ENCODE measurements around the gene PDE10A.

The PDE10A gene

DNA sequence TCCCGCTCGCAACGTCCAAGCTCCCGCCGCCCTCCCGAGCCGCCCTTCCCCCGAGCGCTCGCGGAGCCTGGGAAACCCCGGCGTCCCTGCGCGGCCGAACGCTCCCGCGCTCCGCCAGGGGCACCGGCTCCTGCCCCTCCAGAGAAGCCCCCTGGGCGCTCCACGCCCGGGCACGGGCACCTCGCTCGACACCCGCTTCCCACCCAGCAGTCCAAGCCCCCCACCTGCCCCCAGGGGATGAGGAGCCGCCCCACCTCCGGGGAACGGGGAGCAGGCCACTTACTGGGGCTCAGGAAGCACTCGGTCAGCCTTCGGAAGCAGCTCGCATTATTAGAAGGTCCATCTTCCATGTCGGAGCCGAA lies 1.4 kb downstream of the PDE10A start:
- no peak for ATAC-seq
- no peak for TF ChIP-seq ZC3H10 (CRISPR knock-in tag; IDR thresholded peaks at IDR 0.05)
- TF ChIP-seq ARNTL (CRISPR knock-in tag; IDR thresholded peaks at IDR 0.05; ENCODE audit: borderline replicate concordance, low read depth), result no peak

DNA sequence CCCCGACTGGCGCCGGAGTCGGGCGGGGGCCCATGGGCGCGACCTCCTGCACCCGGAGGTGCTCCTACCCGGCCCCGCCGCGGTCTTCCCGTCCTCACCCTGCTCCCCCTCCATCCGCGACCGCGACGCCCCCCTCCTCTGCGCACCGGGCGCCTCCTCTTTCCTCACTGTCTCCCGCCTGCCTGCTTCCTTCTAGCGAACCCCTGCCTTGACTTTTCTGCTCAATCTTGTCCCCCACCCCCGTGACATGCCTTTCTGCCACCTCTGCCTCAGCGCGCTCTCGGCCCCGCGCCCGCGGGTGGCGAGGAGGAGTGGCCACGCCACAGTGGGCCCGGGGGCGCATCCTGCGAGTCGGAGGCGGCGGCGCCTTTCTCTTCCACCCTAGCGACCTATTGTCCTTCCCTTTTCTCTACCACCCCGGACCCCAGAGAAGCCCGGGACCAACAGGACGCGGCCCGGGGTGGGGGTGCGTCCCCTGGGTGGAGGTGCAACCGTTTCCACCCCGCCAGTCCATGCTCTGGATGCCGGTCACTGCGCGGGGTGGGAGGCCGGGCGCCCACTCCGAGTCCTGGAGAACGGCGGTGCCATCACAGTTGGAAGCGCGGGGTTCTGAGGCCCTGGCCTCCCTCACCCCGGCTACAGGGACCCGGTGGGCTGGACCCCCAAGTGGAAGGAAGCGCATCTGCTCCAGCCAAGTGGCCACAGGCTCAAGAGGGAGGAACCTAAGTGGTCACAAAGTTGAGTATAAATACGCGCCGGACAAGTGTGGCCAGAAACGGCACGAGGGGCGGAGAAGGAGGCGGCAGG lies 2.0 kb downstream of the PDE10A start:
- TF ChIP-seq SNAI2 (CRISPR knock-in tag; IDR thresholded peaks at IDR 0.05) (no peak), PPARA (CRISPR knock-in tag; IDR thresholded peaks at IDR 0.05; ENCODE audit: borderline replicate concordance) (no peak)
- no peak for ATAC-seq

DNA sequence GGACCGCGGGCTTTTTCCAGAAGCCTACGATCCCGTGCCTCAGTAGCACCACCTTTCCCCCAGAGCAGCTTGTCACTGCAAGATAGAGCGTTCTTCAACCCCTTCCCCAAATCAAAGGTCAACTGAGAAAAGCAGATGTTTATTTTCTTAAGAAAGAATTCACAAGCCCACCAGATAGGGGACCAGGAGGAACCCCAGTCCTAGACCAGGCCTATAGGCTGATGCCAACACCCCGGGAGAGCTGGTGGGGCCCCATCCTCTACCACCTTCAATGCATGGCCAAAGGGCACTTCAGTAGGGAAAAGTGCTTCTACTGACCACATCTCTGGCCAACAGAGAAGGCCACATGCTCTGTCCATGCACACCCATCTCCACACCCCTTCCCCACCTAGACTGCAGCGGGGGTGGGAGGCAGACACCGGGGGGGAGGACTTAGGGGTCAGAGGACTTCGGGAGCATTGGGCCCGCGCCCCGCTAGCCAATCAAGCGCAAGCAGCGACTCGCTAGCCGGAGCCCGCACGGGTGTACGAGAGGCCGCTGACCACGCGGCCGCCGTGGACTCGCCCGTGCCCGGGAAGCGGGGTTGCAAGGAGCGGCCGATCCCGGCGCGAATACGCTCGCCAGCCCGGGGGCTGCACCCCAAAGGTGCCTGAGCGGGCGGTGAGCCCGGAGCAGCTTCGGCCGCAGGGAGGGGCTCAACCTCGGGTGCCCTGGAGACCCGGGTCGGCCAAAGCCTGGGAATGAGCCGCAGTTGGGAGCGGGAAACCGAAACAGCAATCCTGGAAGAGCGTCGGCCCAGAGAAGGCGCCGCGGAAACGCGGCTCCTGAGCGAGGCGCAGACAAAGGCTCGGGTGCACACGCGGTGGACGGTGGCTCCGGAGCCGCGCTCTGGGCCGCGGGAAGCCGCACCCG lies 2.8 kb downstream of the PDE10A start:
- no peak for TF ChIP-seq ZFP30 (CRISPR knock-in tag; IDR thresholded peaks at IDR 0.05)
- TF ChIP-seq CSDC2 (CRISPR knock-in tag; IDR thresholded peaks at IDR 0.05), result no peak
- no peak for TF ChIP-seq OSR1 (CRISPR knock-in tag; IDR thresholded peaks at IDR 0.05)
- TF ChIP-seq PPARA (CRISPR knock-in tag; IDR thresholded peaks at IDR 0.05; ENCODE audit: borderline replicate concordance), result no peak
- TF ChIP-seq ARNTL (CRISPR knock-in tag; IDR thresholded peaks at IDR 0.05; ENCODE audit: borderline replicate concordance, low read depth), result no peak
- no peak for TF ChIP-seq GLIS3 (CRISPR knock-in tag; IDR thresholded peaks at IDR 0.05)
- no peak for TF ChIP-seq ISL1 (CRISPR knock-in tag; IDR thresholded peaks at IDR 0.05)
- TF ChIP-seq ZFP3 (CRISPR knock-in tag; IDR thresholded peaks at IDR 0.05), result no peak
- no peak for TF ChIP-seq BACH2 (CRISPR knock-in tag; IDR thresholded peaks at IDR 0.05; ENCODE audit: borderline replicate concordance)
- TF ChIP-seq TSHZ2 (CRISPR knock-in tag; IDR thresholded peaks at IDR 0.05), result no peak
- no peak for TF ChIP-seq ZC3H10 (CRISPR knock-in tag; IDR thresholded peaks at IDR 0.05)
- TF ChIP-seq, protein P1, sequence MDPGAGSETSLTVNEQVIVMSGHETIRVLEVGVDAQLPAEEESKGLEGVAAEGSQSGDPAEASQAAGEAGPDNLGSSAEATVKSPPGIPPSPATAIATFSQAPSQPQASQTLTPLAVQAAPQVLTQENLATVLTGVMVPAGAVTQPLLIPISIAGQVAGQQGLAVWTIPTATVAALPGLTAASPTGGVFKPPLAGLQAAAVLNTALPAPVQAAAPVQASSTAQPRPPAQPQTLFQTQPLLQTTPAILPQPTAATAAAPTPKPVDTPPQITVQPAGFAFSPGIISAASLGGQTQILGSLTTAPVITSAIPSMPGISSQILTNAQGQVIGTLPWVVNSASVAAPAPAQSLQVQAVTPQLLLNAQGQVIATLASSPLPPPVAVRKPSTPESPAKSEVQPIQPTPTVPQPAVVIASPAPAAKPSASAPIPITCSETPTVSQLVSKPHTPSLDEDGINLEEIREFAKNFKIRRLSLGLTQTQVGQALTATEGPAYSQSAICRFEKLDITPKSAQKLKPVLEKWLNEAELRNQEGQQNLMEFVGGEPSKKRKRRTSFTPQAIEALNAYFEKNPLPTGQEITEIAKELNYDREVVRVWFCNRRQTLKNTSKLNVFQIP (CRISPR knock-in tag; IDR thresholded peaks at IDR 0.05; ENCODE audit: borderline replicate concordance, low read depth), result no peak
- no peak for TF ChIP-seq CSRNP3 (CRISPR knock-in tag; IDR thresholded peaks at IDR 0.05)
- TF ChIP-seq ZNF70 (CRISPR knock-in tag; IDR thresholded peaks at IDR 0.05), result no peak
- no peak for TF ChIP-seq ZNF8 (CRISPR knock-in tag; IDR thresholded peaks at IDR 0.05)
- no peak for TF ChIP-seq RARB (CRISPR knock-in tag; IDR thresholded peaks at IDR 0.05)
- TF ChIP-seq TCF4 (CRISPR knock-in tag; IDR thresholded peaks at IDR 0.05; ENCODE audit: borderline replicate concordance), result no peak
- no peak for TF ChIP-seq SNAI2 (CRISPR knock-in tag; IDR thresholded peaks at IDR 0.05)
- peak; percentile 40; the same call in 2 of the 3 replicates for ATAC-seq

DNA sequence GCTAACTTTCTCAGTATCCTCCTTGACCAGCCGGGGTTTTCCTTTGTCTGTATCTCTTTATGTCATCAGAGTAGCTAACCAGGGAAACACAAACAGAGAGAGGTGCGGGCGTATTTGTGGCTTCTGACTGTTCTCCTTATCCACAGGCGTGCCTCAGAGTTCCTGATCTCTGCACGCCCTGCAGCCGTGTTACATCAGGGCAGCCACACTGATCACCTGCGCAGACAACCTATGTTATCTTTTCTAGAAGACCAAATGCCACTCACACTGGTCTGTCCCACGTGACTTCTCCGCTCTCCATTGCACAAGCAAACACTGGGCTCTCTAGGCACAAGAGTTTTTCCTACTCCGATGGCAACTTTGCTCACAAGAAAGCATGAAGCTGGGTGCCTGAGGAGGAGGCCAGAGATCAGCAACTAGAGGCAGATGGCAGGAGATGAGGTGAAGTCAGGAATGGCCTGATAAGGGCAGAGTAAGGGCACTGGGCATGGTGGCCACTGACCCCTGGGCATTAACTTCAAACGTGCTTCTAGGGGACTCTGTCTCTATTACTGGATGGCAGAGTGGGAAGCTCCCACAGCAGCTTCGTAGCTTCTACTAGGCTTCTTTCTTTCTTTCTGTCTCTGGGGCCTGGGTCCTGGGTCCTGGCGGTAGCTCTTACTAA lies 4.5 kb downstream of the PDE10A start:
- no peak for ATAC-seq
- TF ChIP-seq GLIS3 (CRISPR knock-in tag; IDR thresholded peaks at IDR 0.05), result no peak
- no peak for TF ChIP-seq ZNF70 (CRISPR knock-in tag; IDR thresholded peaks at IDR 0.05)
- no peak for TF ChIP-seq RARB (CRISPR knock-in tag; IDR thresholded peaks at IDR 0.05)
- TF ChIP-seq ZFP3 (CRISPR knock-in tag; IDR thresholded peaks at IDR 0.05), result no peak

GRCh38 chr6:165657325-165657680 lies 5.7 kb downstream of the PDE10A start:
- ATAC-seq, result no peak
- TF ChIP-seq ISL1 (CRISPR knock-in tag; IDR thresholded peaks at IDR 0.05) (no peak), CSRNP3 (CRISPR knock-in tag; IDR thresholded peaks at IDR 0.05) (no peak), ZNF8 (CRISPR knock-in tag; IDR thresholded peaks at IDR 0.05) (no peak), PPARA (CRISPR knock-in tag; IDR thresholded peaks at IDR 0.05; ENCODE audit: borderline replicate concordance) (no peak), TSHZ2 (CRISPR knock-in tag; IDR thresholded peaks at IDR 0.05) (no peak), CSDC2 (CRISPR knock-in tag; IDR thresholded peaks at IDR 0.05) (no peak)
- TF ChIP-seq, protein P1 (CRISPR knock-in tag; IDR thresholded peaks at IDR 0.05; ENCODE audit: borderline replicate concordance, low read depth), result no peak

Measured in SK-N-SH treated with all-trans-retinoic acid at 6 μM for 48 hours (cell line).